ENCODE results near the gene MFF.
"Not testable (repeated sequence)": the region's sequence is repeated elsewhere in the genome, so short reads cannot be mapped to it uniquely, and the experiment has no call there.

The MFF gene

DNA sequence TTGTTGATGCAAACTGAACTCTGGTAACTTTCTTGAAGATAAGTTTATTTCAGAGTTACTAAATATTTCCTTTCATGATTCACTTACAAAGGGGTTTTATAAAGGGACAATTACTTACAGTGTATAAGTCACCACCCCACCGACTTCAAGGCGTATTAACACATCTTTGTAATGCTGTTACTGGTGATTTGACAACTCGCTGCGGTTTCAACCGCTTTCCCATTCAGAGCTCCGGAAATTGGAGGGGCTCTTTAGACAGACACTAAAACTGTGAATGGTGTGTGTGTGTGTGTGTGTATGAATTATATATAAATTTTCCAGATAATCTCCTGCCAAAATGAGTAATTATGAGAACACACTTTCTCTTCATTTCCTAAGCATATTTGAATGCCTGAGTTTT, 49.1 kb downstream of the MFF start:
- no peak for DNase-seq (ENCODE audit: low read depth, low spot score)
- H3K27ac ChIP-seq, result no peak overlapping the region

DNA sequence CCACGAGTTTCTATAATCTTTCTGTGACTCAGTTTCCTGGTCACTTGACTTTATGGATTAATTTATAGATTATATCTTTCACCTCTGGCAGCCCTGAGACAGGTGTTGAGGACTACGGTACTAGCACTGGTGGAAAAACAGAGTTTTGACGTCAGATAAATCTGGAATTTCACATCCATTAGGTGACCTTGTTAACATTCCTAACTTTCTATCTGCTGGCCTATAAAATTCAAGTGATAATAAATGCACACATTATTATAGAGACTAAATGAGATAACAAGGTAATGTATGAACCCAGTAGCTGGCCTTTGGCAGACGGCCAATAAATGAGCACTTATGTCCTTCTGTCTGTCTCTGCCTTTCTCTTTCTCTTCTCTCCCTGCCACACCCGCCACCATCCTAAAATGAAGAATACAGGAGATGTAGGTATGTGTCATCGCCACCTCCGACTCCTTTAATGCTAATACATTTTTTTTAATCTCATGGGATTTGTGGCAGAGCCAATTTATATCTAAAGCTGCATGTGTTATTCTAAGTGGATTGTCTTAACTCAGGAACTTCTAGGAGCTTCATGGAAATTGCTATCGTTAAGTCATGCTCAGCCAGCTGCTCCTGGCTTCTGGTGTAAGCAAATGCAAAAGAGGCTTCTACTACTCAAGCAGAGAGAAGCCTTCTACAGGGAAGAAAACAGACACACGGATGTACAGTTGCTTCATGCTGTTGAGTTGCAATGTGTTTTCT, 51.8 kb downstream of the MFF start:
- no peak for DNase-seq (ENCODE audit: low read depth, low spot score)
- peak overlapping the region; percentile 72 for H3K27ac ChIP-seq

DNA sequence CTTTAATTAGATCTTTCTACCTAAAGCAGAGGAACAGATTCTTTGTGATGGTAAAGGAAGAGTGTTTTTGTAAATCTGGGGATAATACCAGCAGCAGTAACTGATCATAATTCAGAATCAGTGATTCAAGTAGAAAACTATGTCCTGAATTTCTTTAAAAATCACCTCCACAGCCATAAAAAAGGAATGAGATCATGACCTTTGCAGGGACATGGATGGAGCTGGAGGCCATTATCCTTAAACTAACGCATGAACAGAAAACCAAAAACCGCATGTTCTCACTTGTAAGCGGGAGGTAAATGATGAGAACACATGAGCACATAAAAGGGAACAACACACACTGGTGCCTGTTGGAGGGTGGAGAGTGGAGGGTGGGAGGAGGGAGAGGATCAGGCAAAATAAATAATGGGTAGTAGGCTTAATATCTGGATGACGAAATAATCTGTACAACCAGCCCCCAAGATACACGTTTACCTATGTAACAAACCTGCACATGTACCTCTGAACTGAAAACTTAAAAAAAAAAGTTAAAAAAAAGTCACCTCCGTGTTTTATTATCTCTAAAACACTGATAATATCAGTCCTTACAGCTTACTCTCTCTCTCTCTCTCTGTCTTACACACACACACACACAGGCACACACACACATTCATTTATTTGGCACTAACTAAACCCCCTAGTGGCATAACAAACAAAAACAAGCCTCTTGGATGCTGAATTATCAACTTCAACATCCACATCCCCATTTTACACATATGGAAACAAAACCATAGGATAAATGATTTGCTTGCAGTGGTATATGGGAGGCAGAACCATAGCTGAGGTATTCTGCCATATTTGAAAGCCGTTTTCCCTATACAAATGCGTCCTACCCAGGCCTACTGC, 52.7 kb downstream of the MFF start:
- peak overlapping the region; percentile 72 for H3K27ac ChIP-seq
- no peak for DNase-seq (ENCODE audit: low read depth, low spot score)

DNA sequence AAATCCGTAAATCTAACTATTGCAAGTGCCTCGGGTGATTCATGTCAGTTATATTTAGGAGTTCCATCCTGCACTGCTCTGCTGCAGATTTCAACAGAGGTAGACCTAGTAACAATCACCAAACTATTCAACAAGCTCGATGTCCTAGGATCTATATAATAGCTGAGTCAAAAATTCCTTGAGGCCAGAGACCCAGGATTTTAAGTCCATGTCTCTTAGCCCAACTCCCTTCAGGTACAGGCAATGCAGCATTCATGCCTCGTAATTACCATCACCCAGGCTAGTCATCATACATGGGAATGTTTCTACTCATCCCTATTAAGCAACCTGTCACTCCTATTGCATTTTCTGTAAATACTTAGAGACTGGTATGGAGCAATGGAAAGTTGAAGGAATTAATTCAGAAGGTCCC, 53.3 kb downstream of the MFF start:
- DNase-seq (ENCODE audit: low read depth, low spot score), result peak; percentile 46
- peak overlapping the region; percentile 72 for H3K27ac ChIP-seq

DNA sequence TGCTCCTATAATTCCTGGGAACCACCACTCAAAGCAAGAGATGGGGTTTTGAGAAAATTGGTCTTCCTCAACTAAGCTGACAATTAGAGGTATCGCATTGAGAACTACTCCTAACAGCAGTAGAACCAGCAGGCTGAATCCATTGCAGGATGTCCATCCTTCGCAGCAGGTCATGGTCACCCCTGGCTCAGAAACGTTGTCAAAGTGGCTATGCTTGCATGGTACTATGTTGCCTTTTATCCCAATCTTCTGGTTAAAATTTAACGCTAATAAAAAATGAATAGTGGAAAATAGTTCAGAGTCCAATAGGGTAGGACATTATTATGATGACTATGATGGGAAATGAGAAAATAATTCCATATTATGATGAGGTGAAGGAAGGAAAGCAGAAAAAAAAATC, 54.0 kb downstream of the MFF start, which contains the start of gene TM4SF20:
Gene TM4SF20, minus strand, starts transcription at position 212 of the 400 bp plus-strand sequence. Its CDS starts 38 bp downstream, at position 174.
- peak within 1 kb of the TSS; percentile 72 for H3K27ac ChIP-seq
- no peak for DNase-seq (ENCODE audit: low read depth, low spot score)

DNA sequence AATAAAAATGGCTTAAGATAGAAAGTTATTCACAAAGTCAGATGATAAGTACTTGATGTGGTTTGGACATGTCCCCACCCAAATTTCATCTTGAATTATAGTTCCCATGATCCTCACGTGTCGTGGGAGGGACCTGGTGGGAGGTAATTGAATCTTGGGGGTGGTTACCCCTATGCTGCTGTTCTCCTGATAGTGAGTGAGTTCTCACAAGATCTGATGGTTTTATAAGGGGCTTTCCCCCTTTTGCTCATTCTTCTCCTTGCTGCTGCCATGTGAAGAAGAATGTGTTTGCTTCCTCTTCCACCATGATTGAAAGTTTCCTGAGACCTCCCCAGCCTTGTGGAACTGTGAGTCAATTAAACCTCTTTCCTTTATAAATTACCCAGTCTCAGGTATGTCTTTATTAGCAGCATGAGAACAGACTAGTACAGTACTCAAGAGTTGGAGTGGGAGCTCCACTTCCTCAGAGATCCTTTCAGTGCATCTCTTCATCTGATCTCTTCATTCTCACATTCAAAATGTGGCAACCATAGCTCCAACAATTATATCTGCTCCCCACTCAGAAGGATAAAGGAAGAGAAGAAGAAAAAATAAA, 57.3 kb downstream of the MFF start:
- H3K27ac ChIP-seq; DNase-seq (ENCODE audit: low read depth, low spot score): not testable (repeated sequence)

DNA sequence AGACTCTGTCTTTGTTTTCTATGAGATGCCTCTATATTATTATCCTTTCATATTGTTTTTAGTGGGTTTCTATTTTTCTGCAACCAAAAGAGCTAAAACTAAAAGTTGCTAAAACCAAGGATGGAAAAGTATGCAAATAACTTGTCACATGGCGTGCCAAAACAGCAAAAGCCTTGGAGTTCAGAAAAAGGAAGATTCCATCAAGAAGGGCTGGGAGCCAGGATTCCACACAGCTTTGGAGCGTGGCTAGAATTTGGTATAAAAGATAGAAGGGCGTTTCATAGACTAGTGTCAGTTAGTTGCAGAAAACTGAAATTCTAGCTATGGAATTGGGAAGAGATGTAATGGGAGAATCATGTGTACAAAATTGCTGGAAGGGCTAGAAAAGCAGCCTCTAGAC, 58.6 kb downstream of the MFF start:
- no peak for DNase-seq (ENCODE audit: low read depth, low spot score)
- H3K27ac ChIP-seq, result no peak overlapping the region

DNA sequence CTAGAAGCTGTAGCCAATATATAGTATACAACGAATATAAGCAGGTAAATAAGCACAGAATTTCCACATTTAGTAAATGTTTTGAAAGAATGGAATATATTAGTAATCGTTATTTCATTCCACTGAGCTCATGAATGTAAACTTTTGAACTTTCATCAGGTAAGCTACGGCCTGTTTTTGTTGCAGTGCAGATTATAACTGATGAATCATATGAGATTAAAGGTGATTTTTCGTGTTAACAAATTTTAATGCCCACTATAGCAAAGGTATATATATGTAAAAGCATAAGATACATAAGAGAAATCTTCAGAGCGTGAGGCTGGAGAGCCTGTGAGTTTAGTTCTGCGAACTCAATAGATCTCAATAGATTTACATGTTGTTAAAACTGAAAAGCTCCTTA, 61.6 kb downstream of the MFF start:
- no peak for DNase-seq (ENCODE audit: low read depth, low spot score)

DNA sequence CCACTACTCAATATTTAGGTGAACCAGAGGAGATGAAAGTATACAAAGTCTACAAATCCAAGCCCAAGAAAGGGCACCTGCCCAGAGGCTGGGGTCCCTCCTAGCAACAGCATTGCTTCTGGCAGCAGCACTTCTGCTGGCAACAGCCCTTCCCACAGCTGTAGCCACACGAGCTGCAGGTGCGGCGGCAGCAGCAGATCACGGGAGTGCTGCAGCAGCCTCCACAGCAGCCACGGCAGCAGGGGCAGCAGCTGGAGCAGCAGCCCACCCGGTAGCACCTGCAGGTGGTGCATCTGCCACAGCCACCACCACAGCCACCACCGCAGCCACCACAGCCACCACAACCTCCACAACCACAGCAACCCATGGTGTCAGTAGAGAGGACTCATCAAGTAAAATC, 62.5 kb downstream of the MFF start, which contains the start of gene SCYGR1:
Gene SCYGR1, minus strand, starts transcription at position 367 of the 400 bp plus-strand sequence. Its CDS starts 0 bp downstream, at position 367.
- not testable (repeated sequence) for DNase-seq (ENCODE audit: low read depth, low spot score)
- H3K27ac ChIP-seq, result peak within 1 kb of the TSS; percentile 68

More for the DNA sequence above, 61.6 kb downstream of the MFF start:
- H3K27ac ChIP-seq, result no peak overlapping the region

DNA sequence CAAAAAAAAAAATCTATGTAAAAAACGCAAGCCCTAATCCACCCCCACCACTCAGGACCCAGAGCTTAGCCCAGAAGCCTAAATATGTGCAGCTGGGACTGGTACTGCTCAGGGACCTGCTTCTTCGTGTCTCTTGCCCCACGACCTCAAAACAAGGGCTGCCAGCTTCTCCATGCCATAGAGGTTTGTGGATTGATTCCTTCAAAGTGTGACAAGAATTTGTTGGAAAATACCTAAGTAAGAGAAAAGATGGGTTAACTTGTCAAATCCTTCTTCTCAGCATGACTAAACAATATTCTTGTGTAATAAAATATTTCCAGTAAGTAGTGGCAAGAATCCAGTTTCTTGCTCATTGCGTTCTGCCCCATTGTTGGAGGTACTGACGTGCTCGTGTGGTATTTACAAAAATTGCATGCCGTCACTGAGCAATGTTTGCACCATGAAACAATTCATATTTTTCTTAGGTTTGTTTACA, 63.5 kb downstream of the MFF start:
- DNase-seq (ENCODE audit: low read depth, low spot score), result peak; percentile 91
- peak overlapping the region; percentile 68 for H3K27ac ChIP-seq

DNA sequence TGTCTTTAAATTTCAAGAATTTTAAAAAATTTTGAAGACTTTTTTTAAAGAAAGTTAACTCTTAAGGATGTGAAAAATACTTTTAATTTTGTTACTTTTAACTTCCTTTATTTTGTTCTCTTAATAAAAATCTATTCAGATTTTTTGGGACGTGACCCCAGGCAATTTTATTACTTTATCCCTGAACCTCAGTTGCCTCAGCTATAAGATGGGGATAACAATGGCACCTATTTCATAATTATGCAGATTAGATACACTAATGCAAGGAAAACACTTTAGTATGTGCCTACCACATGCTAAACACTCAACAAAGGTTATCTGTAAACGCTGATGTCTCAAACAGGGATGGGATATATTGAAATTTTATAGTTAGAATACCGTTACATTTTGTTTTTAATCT, 64.2 kb downstream of the MFF start:
- no peak for DNase-seq (ENCODE audit: low read depth, low spot score)
- peak overlapping the region; percentile 68 for H3K27ac ChIP-seq

DNA sequence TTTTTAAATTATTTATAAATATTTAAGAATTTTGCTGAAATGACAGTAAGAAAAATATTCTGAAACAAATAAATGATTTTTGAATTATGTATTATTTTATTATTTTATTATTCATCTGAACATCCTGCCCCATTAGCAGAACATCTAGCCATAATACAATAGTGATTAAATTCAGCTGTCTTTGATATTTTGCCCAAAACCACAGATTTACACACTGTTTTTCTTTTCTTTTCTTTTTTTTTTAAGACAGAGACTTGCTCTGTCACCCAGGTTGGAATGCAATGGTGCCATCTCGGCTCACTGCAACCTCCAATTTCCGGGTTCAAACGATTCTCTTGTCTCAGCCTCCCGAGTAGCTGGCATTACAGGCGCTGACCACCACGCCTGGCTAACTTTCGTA, 64.6 kb downstream of the MFF start:
- H3K27ac ChIP-seq, result no peak overlapping the region
- no peak for DNase-seq (ENCODE audit: low read depth, low spot score)

DNA sequence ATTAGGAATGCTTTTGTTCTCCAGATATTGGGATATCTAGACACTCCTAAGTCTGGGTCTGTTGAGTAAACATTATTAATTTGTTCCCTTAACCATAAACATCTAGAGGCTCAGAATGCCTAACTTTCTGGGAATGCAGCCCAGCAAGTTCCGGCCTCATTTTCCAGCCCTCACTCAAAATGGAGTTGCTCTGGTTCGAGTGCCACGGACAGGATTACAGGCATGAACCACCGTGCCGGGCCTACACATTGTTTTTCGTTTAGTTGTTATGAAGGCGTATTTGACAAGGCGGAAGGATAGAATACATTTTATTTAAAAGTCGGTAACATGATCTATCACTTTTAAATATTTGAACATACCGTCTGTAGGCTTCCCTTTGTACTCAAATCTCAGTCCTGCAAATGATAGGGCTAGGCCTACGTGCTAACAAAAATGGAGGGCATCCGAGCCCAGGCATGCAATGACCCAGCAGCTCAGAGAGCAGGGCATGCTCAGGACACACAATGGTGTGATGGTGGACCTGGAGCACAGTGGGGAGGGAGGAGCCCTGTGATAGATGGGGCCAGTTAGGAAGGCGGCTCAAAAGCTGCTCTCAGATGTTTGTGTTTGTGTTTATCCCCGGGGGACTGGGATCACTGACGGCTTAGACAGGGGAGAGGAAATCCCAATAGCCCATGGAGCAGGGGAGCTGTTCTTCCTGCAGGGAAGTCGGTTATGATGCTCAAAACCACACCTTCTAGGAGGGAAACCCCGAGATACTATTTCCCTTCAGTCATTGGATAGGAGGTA, 65.6 kb downstream of the MFF start:
- DNase-seq (ENCODE audit: low read depth, low spot score), result no peak
- no peak overlapping the region for H3K27ac ChIP-seq

DNA sequence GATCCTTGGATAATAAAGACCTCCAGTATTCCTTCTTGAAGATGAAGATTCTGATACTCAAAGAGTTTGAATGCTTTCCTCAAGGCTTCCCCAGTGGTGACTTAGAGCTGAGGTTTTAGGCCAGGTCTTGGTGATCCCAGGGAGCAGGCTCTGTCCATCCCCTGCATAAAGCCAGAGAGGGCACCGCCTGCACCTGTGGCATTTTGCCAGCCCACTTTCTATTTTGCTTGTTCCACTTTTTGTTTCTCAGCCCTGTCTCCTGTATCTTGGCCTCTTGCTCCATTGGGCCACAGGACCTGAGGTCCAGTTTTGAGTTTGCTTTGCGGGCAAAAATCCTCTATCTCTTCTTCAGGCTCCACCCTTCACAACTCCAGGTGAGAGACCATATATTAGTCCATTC, 69.3 kb downstream of the MFF start:
- no peak for DNase-seq (ENCODE audit: low read depth, low spot score)
- H3K27ac ChIP-seq, result no peak overlapping the region

DNA sequence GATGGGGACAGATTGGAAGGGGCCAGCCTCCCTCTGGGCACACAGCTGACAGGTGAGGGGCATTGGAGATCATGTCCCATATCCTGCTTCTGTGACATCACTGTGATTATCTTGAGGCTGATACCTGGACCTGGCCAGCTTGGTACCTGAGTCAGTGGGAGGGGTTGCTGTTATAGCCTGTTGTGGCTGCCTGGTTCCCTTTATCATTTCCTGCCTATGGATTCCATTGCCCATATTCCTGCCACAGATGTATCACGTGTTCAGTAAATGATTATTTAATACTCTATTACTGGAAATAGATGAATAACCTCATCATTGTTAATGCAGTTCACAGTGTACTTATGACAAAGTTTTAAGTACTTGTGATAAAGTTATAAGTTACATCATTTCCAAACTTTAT, 70.5 kb downstream of the MFF start:
- peak overlapping the region; percentile 77 for H3K27ac ChIP-seq
- DNase-seq (ENCODE audit: low read depth, low spot score), result peak; percentile 75

DNA sequence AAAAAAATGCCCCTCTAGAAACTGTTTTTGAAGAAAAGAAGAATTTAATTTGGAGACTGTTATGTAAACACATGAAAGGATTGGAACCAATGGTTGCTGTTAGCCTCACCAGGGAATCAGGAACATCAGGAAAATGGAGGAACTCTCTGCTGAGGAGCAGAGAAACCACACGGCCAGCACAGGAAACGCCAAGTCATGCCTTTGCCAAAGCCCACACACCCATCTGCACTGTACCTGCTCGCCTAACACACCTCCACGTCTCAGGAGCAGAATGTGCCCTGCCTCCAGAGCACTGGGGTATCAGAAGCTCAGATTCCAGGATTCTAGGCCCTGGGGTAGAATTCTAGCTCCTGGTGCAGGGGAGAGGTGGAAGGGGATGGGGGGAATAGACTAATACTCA, 72.5 kb downstream of the MFF start:
- DNase-seq (ENCODE audit: low read depth, low spot score), result no peak
- H3K27ac ChIP-seq, result peak overlapping the region; percentile 5

DNA sequence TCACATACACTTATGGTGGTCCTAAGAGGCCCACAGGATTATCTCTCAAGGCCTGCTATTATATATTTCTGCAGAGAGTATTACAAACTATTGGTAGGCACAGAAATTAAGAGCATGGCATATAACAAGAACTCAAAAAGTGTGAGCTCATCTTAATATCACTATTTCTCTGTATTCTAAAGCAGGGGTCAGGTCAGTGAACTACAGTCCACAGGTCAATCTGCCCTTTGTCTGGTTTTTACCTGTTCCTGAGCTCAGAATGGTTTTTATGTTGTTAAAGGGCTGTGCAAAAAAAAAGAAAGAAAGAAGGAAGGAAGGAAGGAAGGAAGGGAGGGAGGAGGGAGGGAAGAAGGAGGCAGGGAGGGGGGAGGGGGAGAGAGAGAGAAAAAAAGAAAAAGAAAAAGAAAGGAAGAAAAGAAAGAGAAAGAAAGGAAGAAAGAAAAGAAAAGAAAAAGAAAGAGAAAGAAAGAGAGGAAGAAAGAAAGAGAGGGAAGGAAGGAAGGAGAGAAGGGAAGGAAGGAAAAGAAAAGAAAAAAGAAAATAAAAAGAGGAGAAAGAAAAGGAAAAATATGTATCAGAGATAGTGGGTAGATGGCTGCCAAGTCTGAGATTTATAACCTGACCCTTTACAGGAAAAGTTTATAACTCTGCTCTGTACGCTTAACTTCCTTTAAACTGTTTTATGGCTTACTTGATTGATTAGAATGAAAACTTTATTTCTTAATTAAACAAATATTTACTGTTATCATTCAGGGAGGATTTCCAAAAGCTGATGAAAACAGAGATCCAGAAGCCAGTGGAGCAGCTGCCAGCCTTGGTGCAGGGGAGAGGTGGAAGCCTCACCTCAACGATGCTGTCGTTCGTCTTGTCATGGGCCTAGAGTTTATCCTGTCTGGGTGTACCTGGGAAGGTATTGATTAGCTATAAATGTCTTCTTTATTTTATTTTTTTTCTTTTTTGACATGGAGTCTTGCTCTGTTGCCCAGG, 73.9 kb downstream of the MFF start:
- DNase-seq (ENCODE audit: low read depth, low spot score), result no peak
- no peak overlapping the region for H3K27ac ChIP-seq

DNA sequence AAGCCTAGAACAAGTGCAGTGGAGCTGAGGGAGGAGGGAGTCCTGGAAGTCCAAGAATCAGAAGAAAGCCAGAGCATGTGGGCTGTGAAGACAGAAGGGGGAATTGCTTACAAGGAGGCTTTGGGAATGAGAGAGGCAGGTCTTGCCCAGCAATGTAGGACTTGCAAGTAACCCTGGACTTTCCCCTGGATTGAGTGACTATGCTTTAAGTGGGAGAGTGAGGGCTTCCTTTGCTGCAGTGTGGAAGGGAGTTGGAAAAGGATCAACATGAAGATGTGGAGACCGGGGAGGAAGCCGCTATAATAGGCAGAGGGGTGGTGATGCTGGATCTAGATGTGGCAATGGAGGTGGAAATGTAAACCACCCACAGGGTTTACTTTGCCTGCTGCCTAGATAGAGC, 76.5 kb downstream of the MFF start:
- no peak for DNase-seq (ENCODE audit: low read depth, low spot score)

DNA sequence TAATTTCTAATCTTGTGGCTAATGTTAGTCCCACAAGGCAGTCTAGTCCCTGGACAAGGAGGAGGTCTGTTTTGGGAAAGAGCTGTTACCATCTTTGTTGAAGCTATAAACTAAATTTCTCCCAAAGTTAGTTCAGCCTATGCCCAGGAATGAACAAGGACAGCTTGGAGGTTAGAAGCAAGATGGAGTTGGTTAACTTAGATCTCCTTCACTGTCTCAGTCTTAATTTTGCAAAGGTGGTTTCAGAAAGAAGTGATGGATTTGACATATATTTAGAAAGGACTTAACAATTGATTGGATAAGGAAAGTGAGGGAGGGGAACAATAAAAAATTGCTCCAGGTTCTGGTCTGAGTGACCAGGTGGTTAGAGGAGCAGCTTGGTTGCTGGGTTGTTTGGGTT, 77.3 kb downstream of the MFF start:
- no peak overlapping the region for H3K27ac ChIP-seq
- DNase-seq (ENCODE audit: low read depth, low spot score), result no peak

More for the DNA sequence above, 76.5 kb downstream of the MFF start:
- no peak overlapping the region for H3K27ac ChIP-seq
